ENCODE measurements around the gene AJAP1.

DNA sequence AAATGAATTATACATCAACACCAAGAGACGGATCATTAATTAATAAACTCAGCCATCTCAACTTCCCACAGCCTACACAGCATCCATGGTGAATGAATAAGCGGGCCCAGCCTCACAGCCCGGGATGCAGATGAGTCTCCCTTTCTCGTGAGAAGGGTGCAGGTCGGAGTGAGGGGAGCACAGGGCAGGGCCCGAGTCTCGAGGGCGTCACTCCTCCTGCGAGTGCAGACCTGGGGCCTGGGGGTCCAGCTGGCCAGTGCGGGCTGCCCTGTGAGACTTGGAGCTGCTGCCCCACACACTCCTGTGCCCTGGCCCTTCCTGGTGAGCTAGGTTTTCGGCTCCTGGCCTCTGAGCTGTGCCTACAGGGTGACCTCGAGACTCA lies 74.7 kb downstream of the AJAP1 start:
- TF ChIP-seq, protein P1, sequence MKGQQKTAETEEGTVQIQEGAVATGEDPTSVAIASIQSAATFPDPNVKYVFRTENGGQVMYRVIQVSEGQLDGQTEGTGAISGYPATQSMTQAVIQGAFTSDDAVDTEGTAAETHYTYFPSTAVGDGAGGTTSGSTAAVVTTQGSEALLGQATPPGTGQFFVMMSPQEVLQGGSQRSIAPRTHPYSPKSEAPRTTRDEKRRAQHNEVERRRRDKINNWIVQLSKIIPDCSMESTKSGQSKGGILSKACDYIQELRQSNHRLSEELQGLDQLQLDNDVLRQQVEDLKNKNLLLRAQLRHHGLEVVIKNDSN (IDR thresholded peaks at IDR 0.05), result no peak
- TF ChIP-seq CEBPB (IDR thresholded peaks at IDR 0.05), result no peak
- TF ChIP-seq, protein P2, sequence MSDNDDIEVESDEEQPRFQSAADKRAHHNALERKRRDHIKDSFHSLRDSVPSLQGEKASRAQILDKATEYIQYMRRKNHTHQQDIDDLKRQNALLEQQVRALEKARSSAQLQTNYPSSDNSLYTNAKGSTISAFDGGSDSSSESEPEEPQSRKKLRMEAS (IDR thresholded peaks at IDR 0.05), result no peak
- TF ChIP-seq ZBTB7A (IDR thresholded peaks at IDR 0.05; ENCODE audit: low read depth), result no peak
- TF ChIP-seq, protein P3, sequence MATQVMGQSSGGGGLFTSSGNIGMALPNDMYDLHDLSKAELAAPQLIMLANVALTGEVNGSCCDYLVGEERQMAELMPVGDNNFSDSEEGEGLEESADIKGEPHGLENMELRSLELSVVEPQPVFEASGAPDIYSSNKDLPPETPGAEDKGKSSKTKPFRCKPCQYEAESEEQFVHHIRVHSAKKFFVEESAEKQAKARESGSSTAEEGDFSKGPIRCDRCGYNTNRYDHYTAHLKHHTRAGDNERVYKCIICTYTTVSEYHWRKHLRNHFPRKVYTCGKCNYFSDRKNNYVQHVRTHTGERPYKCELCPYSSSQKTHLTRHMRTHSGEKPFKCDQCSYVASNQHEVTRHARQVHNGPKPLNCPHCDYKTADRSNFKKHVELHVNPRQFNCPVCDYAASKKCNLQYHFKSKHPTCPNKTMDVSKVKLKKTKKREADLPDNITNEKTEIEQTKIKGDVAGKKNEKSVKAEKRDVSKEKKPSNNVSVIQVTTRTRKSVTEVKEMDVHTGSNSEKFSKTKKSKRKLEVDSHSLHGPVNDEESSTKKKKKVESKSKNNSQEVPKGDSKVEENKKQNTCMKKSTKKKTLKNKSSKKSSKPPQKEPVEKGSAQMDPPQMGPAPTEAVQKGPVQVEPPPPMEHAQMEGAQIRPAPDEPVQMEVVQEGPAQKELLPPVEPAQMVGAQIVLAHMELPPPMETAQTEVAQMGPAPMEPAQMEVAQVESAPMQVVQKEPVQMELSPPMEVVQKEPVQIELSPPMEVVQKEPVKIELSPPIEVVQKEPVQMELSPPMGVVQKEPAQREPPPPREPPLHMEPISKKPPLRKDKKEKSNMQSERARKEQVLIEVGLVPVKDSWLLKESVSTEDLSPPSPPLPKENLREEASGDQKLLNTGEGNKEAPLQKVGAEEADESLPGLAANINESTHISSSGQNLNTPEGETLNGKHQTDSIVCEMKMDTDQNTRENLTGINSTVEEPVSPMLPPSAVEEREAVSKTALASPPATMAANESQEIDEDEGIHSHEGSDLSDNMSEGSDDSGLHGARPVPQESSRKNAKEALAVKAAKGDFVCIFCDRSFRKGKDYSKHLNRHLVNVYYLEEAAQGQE (IDR thresholded peaks at IDR 0.05; ENCODE audit: low read depth), result no peak
- no peak for TF ChIP-seq TEAD4 (IDR thresholded peaks at IDR 0.05)
- no peak for TF ChIP-seq EP300 (IDR thresholded peaks at IDR 0.05; ENCODE audit: borderline replicate concordance)
- no peak for TF ChIP-seq TCF12 (IDR thresholded peaks at IDR 0.05; ENCODE audit: low read depth)
- TF ChIP-seq YY1 (IDR thresholded peaks at IDR 0.05; ENCODE audit: low read depth), result no peak
- no peak for TF ChIP-seq RAD21 (IDR thresholded peaks at IDR 0.05; ENCODE audit: low read depth)
- TF ChIP-seq CREB1 (IDR thresholded peaks at IDR 0.05; ENCODE audit: low read depth), result no peak
- TF ChIP-seq EGR1 (IDR thresholded peaks at IDR 0.05), result no peak

Measured in Ishikawa (cell line).